ENCODE measurements around the gene RXRA.

Gene RXRA

GRCh38 chr9:134452728-134453127, 126.5 kb downstream of the RXRA start:
- no peak for DNase-seq
- intact Hi-C loops (cut with DNase I), result no loop called here

- DNase-seq, result peak in 1 of 10 donors; percentile 54
- intact Hi-C loops (cut with DNase I), result no loop called here
Observed at GRCh38 chr9:134453776-134454475, 127.7 kb downstream of the RXRA start.

DNA sequence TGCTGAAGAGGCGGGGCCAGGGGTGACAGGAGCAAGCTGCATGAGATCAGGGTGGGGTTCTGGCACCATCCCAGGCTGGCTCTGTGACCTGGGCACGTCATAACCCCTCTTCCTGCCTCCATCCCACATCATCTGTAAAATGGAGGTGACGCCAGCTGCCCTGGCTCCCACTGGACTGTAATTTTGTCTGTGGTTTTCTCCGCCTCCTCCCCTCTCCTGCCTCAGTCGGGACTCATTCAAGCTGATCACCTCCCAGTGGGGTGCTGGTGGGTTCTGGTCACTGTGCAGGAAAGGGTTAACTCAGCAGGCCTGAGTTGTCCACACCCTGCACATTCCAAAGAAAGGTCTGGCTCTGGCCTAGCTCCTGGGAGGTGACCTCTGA, 128.2 kb downstream of the RXRA start:
- intact Hi-C loops (cut with DNase I), result no loop called here
- DNase-seq, result no peak

DNA sequence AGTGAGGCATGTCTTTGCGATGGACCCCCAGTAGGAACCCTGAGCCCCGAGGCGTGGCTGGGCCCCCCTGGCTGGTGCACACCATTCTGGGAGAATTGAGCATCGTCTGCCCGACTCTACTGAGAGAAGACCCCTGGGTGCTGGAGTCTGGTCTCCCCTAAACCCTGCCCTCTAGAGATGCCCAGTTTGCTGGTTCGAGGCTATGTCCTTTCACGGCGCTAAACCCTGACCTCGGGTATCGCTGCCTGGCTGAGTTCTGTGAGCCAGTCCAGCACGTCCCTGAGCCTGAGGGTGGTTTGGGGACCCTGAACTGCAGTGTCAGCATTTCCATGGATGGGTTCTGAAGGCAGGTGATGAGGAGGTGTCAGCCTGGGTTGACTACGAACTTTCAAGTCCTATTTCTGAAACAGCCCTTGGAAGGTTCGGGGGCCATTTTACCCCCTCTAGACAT, 128.8 kb downstream of the RXRA start:
- intact Hi-C loops (cut with DNase I), result no loop called here
- peak in 1 of 10 donors; percentile 61 for DNase-seq

DNA sequence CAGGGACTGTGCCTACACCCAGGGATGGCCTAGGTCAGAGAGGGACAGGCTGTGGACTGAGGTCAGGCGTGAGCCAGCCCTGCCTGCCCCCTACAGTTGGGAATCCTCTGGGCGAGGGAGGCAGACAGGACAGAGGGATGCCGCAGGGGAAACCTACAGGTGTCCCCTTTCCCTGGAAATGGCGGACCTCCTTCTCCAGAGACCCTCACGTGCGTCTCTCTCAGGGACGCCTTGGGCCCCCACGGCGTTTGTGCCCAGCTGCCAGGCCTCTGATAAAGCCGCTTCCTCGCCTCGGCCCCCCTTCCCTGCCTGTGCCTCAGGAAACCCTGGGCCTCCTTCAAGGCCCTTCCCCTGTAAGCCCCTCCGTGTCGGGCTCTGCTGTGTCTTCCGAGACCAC, 129.3 kb downstream of the RXRA start:
- DNase-seq, result peak in 2 of 10 donors; percentile 65 to 71
- intact Hi-C loops (cut with DNase I), result no loop called here

DNA sequence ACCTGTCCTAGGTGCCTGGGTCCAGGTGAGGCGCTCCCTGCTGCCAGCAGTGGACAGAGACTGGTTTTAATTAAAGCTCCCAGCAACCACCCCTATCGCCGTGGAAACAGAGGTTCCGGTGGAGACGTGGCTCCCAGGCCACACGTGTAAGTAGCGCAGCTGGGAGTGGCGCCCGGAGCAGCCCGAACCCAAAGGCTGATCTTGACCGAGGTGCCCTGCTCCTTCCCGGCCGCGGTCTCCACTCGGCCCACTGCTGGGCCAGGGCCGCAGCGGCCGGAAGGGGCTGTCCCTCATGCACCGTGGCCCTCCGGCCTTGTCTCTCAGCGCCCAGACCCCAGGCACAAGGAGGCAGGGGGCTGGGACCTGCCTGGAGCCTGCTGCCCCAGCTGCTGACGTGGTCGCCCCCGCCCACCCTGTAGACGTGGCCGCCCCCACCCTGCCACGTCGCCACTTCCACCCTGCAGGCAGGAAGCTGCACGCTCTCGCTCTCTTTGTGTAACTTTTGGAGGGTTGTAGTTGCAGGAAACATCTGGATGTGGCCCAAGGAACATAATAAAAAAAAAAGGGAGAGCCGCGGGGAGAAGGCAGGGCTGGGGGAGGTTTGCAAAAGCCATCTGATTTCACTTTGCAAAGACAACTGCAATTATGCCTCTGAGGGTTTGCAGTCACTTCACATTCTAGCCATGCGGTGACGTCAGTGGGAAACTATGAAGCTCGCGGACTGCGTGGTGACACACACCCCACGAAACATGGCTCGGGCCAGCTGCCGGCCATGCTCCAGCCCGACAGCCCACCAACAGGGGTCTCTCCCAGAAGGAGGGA, 129.9 kb downstream of the RXRA start:
- intact Hi-C loops (cut with DNase I), result no loop called here
- peak in 4 of 10 donors; percentile 31 to 90 (median 72) for DNase-seq

GRCh38 chr9:134456756-134457305, 130.6 kb downstream of the RXRA start:
- intact Hi-C loops (cut with DNase I), result no loop called here
- peak in 2 of 10 donors; percentile 21 to 78 for DNase-seq

DNA sequence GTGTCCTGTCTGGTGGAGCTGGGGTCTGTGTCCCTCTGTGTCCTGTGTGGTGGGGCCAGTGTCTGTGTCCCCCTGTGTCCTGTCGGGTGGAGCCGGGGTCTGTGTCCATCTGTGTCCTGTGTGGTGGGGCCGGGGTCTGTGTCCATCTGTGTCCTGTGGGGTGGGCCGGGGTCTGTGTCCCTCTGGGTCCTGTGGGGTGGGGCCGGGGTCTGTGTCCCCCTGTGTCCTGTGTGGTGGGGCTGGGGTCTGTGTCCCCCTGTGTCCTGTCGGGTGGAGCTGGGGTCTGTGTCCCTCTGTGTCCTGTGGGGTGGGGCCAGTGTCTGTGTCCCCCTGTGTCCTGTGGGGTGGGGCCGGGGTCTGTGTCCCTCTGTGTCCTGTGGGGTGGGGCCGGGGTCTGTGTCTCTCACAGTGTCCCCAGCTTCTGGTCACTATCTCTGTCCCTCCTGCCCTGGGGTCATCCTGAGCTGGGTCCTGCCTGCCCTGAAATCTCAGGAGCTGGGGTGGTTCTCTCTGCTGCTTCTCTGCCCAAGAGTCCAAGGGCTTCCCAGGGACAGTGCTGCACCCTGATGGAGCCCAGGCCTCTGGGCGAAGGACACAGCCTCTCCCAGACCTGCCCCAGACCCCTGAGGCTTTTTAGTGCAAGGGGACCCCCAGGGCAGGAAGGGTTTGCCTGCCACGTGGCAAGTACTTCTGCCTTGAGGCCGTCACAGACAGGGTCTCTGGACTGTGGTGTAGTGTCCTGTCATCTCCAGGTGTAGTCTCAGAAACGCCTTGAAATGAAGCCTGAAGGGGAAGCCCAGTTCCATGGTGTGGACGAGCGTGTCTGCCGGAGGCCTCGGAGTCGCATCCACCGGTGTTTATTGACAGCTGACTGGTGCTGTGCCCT, 131.3 kb downstream of the RXRA start:
- intact Hi-C loops (cut with DNase I), result no loop called here
- DNase-seq, result peak in 1 of 10 donors; percentile 78

GRCh38 chr9:134458207-134459108, 132.2 kb downstream of the RXRA start:
- intact Hi-C loops (cut with DNase I), result no loop called here
- DNase-seq, result peak in 2 of 10 donors; percentile 47 to 78

GRCh38 chr9:134459164-134459563, 132.9 kb downstream of the RXRA start:
- intact Hi-C loops (cut with DNase I), result no loop called here
- peak in 1 of 10 donors; percentile 58 for DNase-seq

GRCh38 chr9:134459573-134459972, 133.3 kb downstream of the RXRA start:
- DNase-seq, result peak in 1 of 10 donors; percentile 47

DNA sequence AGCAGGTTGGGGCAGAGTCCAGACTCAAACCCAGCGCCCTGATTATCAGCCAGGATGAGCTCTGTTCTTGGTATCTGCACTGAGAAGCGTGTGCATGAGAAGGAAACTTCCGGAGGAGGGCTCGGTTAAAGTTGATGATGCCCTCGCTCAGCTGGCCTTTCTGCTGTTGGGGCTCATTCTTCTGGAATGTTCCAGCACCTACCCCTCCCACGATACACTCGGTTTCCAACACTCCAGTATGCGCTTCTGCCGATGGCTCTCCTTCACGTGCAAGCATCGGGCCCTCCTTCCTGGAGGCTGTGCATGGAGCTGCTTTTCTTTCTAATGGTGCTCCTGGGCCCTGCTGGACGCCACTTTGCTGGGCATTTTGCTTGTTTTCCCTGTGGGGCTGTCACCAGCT, 134.0 kb downstream of the RXRA start:
- intact Hi-C loops (cut with DNase I), result no loop called here
- peak in 2 of 10 donors; percentile 24 to 67 for DNase-seq

More at GRCh38 chr9:134459573-134459972, 133.3 kb downstream of the RXRA start:
- intact Hi-C loops (cut with DNase I), result no loop called here

- intact Hi-C loops (cut with DNase I), result no loop called here
- DNase-seq, result no peak
Observed at GRCh38 chr9:134460896-134461295, 134.6 kb downstream of the RXRA start.

DNA sequence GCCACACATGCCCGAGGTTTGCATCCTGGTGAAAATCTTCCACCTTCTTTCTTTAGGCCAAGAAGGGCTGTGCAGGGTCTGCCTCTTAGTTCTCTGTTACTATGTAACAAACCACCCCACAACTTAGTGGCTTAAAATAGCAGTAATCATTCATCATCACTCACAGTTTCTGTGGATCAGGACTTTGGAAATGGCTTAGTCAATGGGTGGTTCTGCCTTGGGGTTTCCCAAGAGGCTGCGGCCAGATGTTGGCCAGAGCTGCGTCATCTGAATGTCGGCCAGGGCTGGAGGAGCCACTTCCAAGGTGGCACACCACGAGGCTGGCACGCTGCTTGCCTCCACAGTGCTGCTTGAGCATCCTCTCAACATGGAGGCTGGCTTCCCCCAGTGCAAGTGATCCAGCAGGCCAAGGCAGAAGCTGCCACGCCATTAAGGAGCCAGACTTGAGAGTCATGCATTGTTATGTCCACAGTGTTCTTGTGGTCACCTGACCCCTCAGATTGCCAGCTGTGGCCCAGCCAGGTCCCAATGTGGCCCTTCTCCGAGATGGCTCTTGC, 135.2 kb downstream of the RXRA start:
- intact Hi-C loops (cut with DNase I), result no loop called here
- DNase-seq, result no peak

- no peak for DNase-seq
Observed at GRCh38 chr9:134462318-134462717, 136.1 kb downstream of the RXRA start.

GRCh38 chr9:134463280-134463679, 137.0 kb downstream of the RXRA start:
- DNase-seq, result peak in 1 of 10 donors; percentile 81
- intact Hi-C loops (cut with DNase I), result no loop called here

More at GRCh38 chr9:134462318-134462717, 136.1 kb downstream of the RXRA start:
- intact Hi-C loops (cut with DNase I), result no loop called here

DNA sequence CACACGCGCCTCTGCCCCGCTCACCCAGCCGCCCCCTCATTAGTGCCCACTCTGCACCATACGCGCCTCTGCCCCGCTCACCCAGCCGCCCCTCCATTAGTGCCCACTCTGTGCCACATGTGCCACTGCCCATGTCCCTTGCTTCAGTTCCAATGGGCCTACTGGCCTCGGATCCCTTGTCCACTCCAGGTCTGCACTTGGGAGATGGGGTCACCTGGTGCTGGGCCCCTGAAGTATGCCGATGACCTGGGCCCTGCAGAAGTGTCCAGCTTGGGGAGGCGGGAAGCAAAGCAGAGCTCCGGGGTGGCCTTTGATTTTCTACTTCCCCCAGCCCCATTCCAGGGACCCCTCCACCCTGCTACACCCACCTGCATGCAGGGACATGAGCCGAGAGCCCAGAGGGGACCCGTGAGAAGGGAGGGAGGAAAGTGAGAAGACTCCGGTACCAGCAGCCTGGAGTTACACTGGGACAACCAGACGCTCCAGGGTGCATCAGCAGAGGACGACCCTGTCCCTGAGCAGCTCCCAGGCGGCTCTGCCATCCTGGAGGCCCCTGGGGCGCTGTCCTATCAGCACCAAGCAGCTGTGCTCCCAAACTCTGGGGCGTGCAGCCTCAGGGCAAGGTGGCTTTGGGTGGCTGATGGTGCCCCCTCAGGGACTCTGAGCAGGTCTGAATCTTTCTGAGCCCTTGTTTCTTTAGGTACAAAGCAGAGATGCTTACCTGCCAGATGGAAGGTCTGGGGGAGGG, 140.8 kb downstream of the RXRA start:
- DNase-seq, result peak in 1 of 10 donors; percentile 61

GRCh38 chr9:134468358-134468757, 142.1 kb downstream of the RXRA start:
- intact Hi-C loops (cut with DNase I), result no loop called here
- DNase-seq, result no peak

More for the DNA sequence above, 140.8 kb downstream of the RXRA start:
- intact Hi-C loops (cut with DNase I), result no loop called here
